ENCODE measurements around the gene TRPC6. TPM values are rescaled to one million over a fixed set of nuclear protein-coding genes. Genes with fewer than 3 reads are reported as not detected.

Gene TRPC6
- total and polyA plus RNA-seq, 9 of the 15 experiments (the other 6 are each of a cell fraction or from before 2014, with no cell fraction given): not detected

GRCh38 chr11:101441747-101442146 lies 142.1 kb downstream of the TRPC6 start:
- ATAC-seq: no peak
- FAIRE-seq: no peak
- POLR2A ChIA-PET: interaction anchor here (0.6 kb wide), 1 partner anchor 110 kb away, joined by 3 read pairs; no protein-coding TSS in a partner anchor

More at GRCh38 chr11:101441747-101442146, 142.1 kb downstream of the TRPC6 start:
- no peaks in the 10 kb centered on the region for H3K9me3 ChIP-seq (replicated peaks; ENCODE audit: control insufficient read depth, insufficient read depth, low read depth, low read length)
- no peak overlapping the region for H3K4me2 ChIP-seq (ENCODE audit: insufficient read depth, low read length)
- H3K79me2 ChIP-seq (ENCODE audit: control insufficient read depth, insufficient read depth, low read length): no peaks in the 10 kb centered on the region
- TF ChIP-seq POLR2AphosphoS2 (IDR thresholded peaks at IDR 0.05; ENCODE audit: low read length): no peak
- no peak for TF ChIP-seq MLLT1 (IDR thresholded peaks at IDR 0.05)
- no peak for TF ChIP-seq SRSF1 (IDR thresholded peaks at IDR 0.05; ENCODE audit: low read depth, low read length)
- TF ChIP-seq GABPB2 (CRISPR knock-in tag; conservative IDR thresholded peaks at IDR 0.05): no peak
- TF ChIP-seq MITF (IDR thresholded peaks at IDR 0.05): no peak
- no peak for TF ChIP-seq PPARD (CRISPR knock-in tag; IDR thresholded peaks at IDR 0.05)
- no peak for TF ChIP-seq THRAP3 (IDR thresholded peaks at IDR 0.05; ENCODE audit: borderline replicate concordance)
- TF ChIP-seq TFE3 (CRISPR knock-in tag; IDR thresholded peaks at IDR 0.05): no peak
- TF ChIP-seq NFYB (IDR thresholded peaks at IDR 0.05; ENCODE audit: extremely low read depth, insufficient read length): no peak
- no peak for TF ChIP-seq BCLAF1 (IDR thresholded peaks at IDR 0.05; ENCODE audit: borderline replicate concordance in 1 of 2, control insufficient read depth in 1 of 2, low read depth in 2 of 2, low read length in 1 of 2)
- no peak for TF ChIP-seq BCL6 (CRISPR knock-in tag; IDR thresholded peaks at IDR 0.05)
- no peak for TF ChIP-seq ARID3A (IDR thresholded peaks at IDR 0.05; ENCODE audit: borderline replicate concordance, low read depth, low read length)
- no peaks in the 10 kb centered on the region for H3K4me1 ChIP-seq (replicated peaks in 1 of 2; ENCODE audit: control insufficient read depth in 2 of 2, insufficient read depth in 2 of 2, low read length in 2 of 2)
- H3K27ac ChIP-seq (ENCODE audit: extremely low read depth, low read depth, low read length): no peak overlapping the region
- no peak for DNase-seq (ENCODE audit: extremely low read depth in 1 of 4, low spot score in 3 of 4)
- H2AFZ ChIP-seq (ENCODE audit: low read depth, low read length): no peak overlapping the region
- H3K4me3 ChIP-seq: no peak overlapping the region
- intact Hi-C loops (cut with micrococcal nuclease) (no loop called here), in situ Hi-C loops (cut with MboI) (no loop called here)
- H3K9me1 ChIP-seq (ENCODE audit: control insufficient read depth, insufficient read depth, low read length): no peaks in the 10 kb centered on the region
- H3K36me3 ChIP-seq (ENCODE audit: control insufficient read depth, insufficient read depth, low read length): no peaks in the 10 kb centered on the region
- H3K9ac ChIP-seq (ENCODE audit: insufficient read depth in 1 of 2, low read depth in 2 of 2, low read length in 2 of 2): no peak overlapping the region
- CTCF ChIA-PET (ENCODE audit: low intra/inter-chr PET ratio): no interaction called here
- H4K20me1 ChIP-seq (replicated peaks; ENCODE audit: control insufficient read depth, insufficient read depth, low read length): no peaks in the 10 kb centered on the region
- 0% methylated on average over 1 of the region's 1 CpG for WGBS (ENCODE audit: insufficient coverage, low coverage, missing lambda C conversion rate)
- BruUV-seq (replicated peaks): no TSS peak
- no peaks in the 10 kb centered on the region for H3K27me3 ChIP-seq (ENCODE audit: control insufficient read depth in 2 of 2, insufficient read depth in 2 of 2, low read length in 2 of 2)

Measured in K562 (cell line).